HG03457 (cell line): Measurements from ENCODE around the gene CLSTN1.

Source experiments
- ATAC-seq: cut with Tn5 transposase; IDR thresholded peaks from one replicate; pipeline ENCODE4 v1.9.1; 2021; ENCODE audit warnings: moderate number of reproducible peaks; ENCODE audit not compliant: unreplicated experiment

CLSTN1 gene

GRCh38 chr1:9852004-9852403, 28.2 kb upstream of the CLSTN1 start:
- ATAC-seq = no peak

DNA sequence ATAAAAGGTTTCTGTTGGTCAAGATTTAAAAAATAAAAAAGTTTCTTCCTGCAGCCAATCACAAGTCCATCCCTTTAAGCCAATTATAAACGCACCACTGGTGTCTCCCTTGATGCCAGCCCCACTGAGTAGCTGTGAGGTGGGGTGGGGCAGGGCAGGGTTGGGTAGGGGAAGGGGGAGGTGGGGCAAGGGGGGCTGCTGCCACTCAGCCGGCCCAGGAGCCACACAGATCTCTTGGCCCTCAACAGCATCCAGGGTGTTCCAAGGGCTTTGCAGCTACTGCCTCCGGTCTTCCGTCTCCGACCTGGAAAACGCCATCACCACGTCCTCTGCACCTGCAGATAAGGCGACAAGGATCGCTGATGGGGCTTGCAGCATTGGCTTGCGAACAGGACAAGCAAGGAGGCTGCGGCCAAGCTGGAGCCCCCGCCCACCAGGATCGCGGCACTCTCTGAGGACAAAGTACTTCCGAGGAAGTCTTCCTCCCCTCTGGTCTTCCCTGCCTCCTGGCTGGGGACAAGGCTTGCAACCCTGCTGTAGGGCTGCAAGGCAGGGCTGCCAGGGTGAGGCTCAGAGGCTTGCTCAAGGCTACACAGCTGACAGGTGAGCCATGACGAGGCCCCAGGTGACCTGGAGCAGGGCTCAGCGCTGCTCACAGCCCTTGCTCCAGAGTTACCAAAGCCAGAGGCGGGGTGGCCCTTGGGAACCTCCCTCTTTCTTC, 26.8 kb upstream of the CLSTN1 start:
- ATAC-seq = no peak

DNA sequence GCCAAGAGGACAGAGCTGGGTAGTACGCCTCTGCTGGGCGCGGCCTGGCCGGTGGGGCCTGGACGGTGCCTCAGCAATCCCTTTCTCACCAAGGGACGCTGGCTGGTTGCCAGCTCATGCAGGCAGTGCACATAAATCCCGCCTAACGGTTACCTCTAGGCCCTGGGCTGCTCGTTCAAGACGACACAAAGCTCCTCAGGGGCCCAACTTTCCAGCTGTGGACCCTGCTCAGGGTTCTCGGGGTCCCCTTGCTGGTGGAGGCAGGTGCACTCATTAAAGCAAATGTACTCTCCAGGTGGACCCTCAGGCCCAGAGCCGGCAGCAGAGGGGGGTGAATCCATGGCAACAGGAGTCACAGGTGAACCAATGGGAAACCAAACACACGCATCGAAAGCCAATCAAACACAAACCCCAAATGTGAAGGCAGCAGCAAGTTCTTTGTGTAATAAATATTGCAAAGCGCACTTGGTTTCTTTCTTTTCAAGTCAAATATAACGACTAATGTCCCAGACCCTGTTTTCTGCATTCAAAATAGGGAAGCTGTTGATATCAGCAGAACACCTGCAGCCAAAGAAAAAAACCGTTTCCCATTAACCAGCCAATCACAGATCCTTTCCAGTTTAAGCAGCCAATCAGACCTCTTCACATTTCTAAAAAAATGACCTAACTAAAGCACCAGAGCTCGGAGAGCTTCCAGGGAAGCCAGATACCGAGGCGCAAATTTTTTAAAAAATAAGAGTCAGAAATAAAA, 26.1 kb upstream of the CLSTN1 start:
- no peak for ATAC-seq

DNA sequence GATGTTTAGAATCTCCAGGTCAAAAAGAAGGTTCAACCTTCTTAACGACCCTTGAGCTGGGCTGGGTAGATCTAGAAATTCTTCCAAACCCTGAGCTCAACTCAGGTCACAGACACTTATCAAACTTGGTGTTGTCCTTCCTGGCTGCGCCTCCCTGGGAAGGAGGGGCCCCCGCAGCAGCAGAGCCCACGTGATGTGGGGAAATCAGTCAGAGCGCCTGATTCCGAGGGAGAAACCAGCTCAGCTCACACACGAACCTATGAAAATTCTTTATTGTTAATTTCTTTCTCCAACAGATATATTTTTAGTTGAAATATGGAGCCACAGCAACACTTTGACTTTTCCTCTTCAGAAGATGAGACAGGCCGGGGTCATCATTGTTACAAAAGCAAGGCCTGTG, 24.3 kb upstream of the CLSTN1 start:
- ATAC-seq = no peak

- ATAC-seq = no peak
Measured at GRCh38 chr1:9847269-9847668, 23.5 kb upstream of the CLSTN1 start.

GRCh38 chr1:9846611-9847171, 22.9 kb upstream of the CLSTN1 start:
- ATAC-seq = no peak

DNA sequence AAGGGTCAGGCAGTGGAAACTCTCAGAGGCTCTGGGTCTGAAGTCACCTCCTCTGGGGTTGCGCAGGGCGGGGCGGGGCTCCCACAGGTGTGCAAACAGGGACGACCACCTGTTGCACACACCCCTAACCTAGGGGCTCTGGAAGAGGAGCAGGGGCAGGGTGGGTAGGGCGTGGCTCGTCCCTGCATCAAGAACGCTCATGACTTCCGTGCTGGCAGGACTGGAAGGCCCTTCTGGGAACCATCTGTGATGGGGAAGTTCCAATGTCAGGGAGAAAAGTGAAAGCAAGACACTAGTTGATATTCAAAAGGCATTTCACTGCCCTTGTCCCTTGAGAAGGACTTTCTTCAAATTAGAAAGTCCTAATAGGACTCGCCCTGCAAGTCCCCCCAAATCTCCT, 22.1 kb upstream of the CLSTN1 start:
- ATAC-seq = no peak

GRCh38 chr1:9844756-9845155, 21.0 kb upstream of the CLSTN1 start:
- ATAC-seq = no peak

DNA sequence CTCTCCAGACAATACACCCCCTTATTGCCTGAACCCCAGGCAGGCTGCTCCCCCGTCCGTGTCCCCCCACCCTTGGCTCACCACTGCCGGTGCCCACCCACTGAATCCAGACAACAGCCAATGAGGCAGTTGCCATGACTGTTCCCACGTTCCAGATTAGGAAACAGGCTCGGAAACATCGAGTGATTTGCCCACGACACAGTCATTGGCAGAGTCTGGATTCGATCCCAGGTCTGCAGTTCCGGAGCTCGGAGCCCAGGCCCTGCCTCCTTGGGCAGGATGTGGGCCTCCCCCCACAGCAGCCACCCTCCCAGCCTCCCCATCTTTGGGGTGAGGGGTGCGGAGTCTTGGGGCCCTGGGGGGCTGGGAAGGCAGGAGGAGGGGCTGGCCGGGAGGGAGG, 20.3 kb upstream of the CLSTN1 start:
- ATAC-seq = no peak

- ATAC-seq = no peak
Measured at GRCh38 chr1:9843576-9843945, 19.8 kb upstream of the CLSTN1 start.

GRCh38 chr1:9842781-9843575, 19.2 kb upstream of the CLSTN1 start:
- ATAC-seq = no peak

GRCh38 chr1:9842073-9842711, 18.4 kb upstream of the CLSTN1 start:
- no peak for ATAC-seq

DNA sequence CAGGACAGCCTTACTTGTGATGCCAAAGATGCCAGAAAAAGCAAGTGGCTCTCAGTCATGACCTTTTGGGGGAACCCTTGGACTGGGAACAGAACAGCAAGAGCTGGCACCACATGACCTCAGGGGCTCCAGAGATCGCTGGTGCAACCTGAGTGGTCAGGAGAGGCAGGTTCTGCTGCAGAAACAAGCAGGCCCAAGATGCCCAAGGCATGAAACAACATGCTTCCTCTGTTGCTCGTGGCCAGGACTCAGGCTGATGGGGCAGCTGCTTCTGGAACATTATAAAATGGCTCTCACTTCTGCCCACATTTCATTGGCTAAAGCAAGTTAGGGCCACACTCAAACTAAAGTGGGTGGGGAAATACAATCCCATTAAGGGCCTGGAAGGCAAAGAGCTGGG, 17.7 kb upstream of the CLSTN1 start:
- ATAC-seq = no peak

- no peak for ATAC-seq
Measured at GRCh38 chr1:9840176-9840575, 16.4 kb upstream of the CLSTN1 start.

- no peak for ATAC-seq
Measured at GRCh38 chr1:9838946-9839345, 15.2 kb upstream of the CLSTN1 start.

DNA sequence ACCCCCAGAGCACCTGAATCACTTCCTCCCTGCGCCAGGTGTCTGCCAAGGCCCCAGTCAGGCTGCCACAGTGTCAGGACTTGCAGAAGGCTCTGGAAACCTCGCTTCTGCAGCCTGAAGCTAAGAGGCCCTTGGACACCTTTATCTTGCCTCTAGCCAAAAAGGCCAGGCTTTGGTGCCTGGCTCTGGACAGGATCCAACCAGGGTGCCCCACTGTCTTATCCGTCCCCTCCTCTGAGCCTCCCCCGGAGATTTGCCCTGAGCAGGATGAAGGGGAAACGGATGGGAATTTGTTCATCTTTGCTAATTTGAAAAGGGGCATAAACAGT, 12.8 kb upstream of the CLSTN1 start:
- ATAC-seq = no peak

- no peak for ATAC-seq
Measured at GRCh38 chr1:9835758-9836631, 12.2 kb upstream of the CLSTN1 start.

DNA sequence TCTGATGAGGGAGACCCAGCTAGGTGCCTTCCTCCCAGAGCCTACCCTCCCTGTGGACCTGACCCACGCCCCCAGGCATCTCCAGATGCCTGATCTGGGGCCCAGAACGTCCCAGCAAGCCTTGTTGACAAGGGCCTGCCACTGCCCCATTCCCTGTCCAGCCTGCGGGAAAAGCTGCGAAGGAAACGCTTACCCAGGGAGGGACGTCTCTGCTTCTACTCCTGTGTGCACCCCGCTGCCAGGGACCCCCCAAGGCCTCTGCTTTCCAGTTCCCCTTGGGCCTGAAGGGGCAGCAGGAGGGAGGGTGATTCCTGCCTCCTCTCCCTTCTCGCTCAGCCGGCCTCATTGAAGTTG, 11.6 kb upstream of the CLSTN1 start:
- no peak for ATAC-seq

DNA sequence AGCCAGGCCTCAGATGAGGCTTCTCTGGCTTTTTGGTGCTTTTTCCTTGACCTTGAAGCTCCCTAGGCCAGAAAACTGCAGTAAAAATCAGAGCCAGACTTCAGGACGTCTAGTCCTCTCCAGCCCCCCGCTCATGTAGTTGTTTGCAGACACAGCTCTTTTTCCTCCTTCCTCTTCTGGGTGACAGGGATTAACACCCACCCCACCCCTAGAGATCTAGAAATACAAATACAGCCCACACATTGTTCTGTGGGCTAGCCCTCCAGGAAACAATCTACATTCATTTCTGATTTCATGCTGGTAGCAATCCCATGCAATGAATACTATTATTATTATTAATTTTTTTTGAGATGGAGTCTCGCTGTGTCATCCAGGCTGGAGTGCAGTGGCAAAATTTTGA, 9.9 kb upstream of the CLSTN1 start:
- no peak for ATAC-seq

DNA sequence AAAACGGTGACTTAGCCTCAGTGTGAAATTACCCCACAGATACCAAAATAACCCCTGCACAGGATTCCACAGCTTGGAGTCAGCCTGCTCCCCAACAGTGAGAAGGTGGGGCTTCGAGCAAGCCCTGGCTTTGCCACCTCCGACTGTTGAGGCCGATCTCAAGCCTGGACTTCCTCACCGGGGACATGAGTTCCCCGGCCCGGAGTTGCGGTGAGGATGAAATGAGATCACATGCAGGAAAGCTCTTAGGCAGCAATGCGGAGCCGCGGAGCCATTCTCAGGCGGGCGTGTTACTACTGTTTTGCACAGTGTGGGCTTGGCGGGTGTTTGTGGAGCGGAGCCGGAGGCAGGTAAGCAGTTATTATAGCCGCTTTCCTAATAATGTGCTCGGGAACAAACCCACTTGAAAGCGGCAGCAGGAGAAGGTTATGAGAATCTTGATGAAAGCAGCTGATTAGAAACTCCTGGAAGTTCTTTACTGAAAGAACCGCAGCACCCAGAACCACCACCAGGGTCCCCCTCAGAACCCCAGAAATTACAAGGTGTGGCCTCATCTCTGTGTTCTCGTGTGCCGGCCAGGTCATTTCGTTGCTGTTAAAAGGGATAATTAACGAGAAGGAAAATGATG, 3.9 kb upstream of the CLSTN1 start:
- no peak for ATAC-seq
